OCI-LY7 (cell line): Measurements from ENCODE around the gene F2RL2. TPM values are rescaled to one million over a fixed set of nuclear protein-coding genes. Genes with fewer than 3 reads are reported as not detected.

Experiments used
- BruUV-seq: library from RNA; stranded (reverse); fragments of 400-500 nt; replicated peaks from 2 replicates; lab custom pipeline; 2021; lab: Mats Ljungman, UMichigan
- CTCF ChIA-PET: fragments of 300-600 bp; sonication (Branson Sonifier 250); formaldehyde crosslinking; loops from one replicate; lab custom pipeline; 2022; ENCODE audit warnings: antibody characterized with exemption; ENCODE audit not compliant: unreplicated experiment; lab: Charles Lee
- POLR2A ChIA-PET: fragments of 300-600 bp; sonication (Branson Sonifier 250); formaldehyde crosslinking; loops from one replicate; lab custom pipeline; 2022; ENCODE audit warnings: antibody characterized with exemption; lab: Charles Lee
- DNase-seq: peaks from one replicate; pipeline ENCODE4 v3.0.0-alpha.2; 2015; ENCODE audit warnings: low spot score
- H2AFZ ChIP-seq: fragments of 200-600 bp; sonication (generic), shearing (Covaris generic); 2 replicates; pipeline ENCODE4 v1.6.1; 2014; ENCODE audit warnings: mild to moderate bottlenecking, antibody characterized with exemption, low read length, moderate library complexity
- H3K27ac ChIP-seq: fragments of 200-600 bp; sonication (generic); 2 replicates; pipeline ENCODE4 v1.5.1; 2014; ENCODE audit warnings: mixed run types, low read depth, mild to moderate bottlenecking, moderate library complexity, low read length, inconsistent platforms; ENCODE audit not compliant: poor library complexity, severe bottlenecking
- H3K36me3 ChIP-seq: fragments of 200-600 bp; sonication (generic); 2 replicates; pipeline ENCODE4 v1.6.1; 2014; ENCODE audit warnings: mild to moderate bottlenecking, antibody characterized with exemption, low read length, moderate library complexity, mixed read lengths; ENCODE audit not compliant: insufficient read depth
- H3K4me1 ChIP-seq: fragments of 200-600 bp; sonication (generic); 2 replicates; pipeline ENCODE4 v1.5.1; 2014; ENCODE audit warnings: mild to moderate bottlenecking, low read length; ENCODE audit not compliant: insufficient read depth, poor library complexity, severe bottlenecking
- H3K4me2 ChIP-seq: fragments of 200-600 bp; sonication (generic); 2 replicates; pipeline ENCODE4 v1.6.1; 2014; ENCODE audit warnings: mild to moderate bottlenecking, low read length
- H3K4me3 ChIP-seq: fragments of 200-600 bp; sonication (generic); 2 replicates; pipeline ENCODE4 v1.5.1; 2014; ENCODE audit warnings: mild to moderate bottlenecking, low read depth, low read length; ENCODE audit not compliant: poor library complexity, severe bottlenecking
- H3K79me2 ChIP-seq: fragments of 200-600 bp; sonication (generic); 2 replicates; pipeline ENCODE4 v1.6.1; 2016; ENCODE audit warnings: low read depth, mild to moderate bottlenecking, low read length, moderate library complexity, mixed read lengths; ENCODE audit not compliant: insufficient read depth
- H3K9me2 ChIP-seq: fragments of 200-600 bp; sonication (generic); 2 replicates; pipeline ENCODE4 v1.6.1; 2016; ENCODE audit warnings: mild to moderate bottlenecking, low read length, mixed read lengths; ENCODE audit not compliant: insufficient read depth
- H3K9me3 ChIP-seq: fragments of 200-600 bp; sonication (generic); 2 replicates; pipeline ENCODE4 v1.6.1; 2014; ENCODE audit warnings: mild to moderate bottlenecking, mixed run types, low read length, mixed read lengths
- H4K20me1 ChIP-seq: fragments of 200-600 bp; sonication (generic); 2 replicates; pipeline ENCODE4 v1.6.1; 2014; ENCODE audit warnings: mild to moderate bottlenecking, antibody characterized with exemption, low read length, moderate library complexity, mixed read lengths; ENCODE audit not compliant: insufficient read depth
- CTCF ChIP-seq: fragments of 200-600 bp; sonication (generic); conservative IDR thresholded peaks from 2 replicates; pipeline ENCODE4 v1.5.1; 2014; ENCODE audit warnings: mild to moderate bottlenecking, antibody characterized with exemption, low read length, moderate library complexity, mixed read lengths
- EZH2phosphoT487 ChIP-seq: fragments of 200-600 bp; sonication (generic); IDR thresholded peaks from 2 replicates; pipeline ENCODE4 v1.6.1; 2018; ENCODE audit warnings: low read depth, borderline replicate concordance, mild to moderate bottlenecking, mixed run types, antibody characterized with exemption, low read length, moderate library complexity, mixed read lengths
- intact Hi-C: fragments of 100-400 bp; cut with micrococcal nuclease; formaldehyde crosslinking; loops from one replicate; pipeline ENCODE4 v1.10.0; 2022; ENCODE audit not compliant: unreplicated experiment
- total RNA-seq, 2 experiments: library from RNA; depleted of rRNA in 1 of 2; stranded (reverse); fragments of >200 nt in 1 of 2; shearing (Covaris generic) in 1 of 2; gene quantifications; 2 replicates each; pipeline ENCODE4 v1.2.3, GENCODE V29; 2014 to 2022

The F2RL2 gene
- total RNA-seq, 2 experiments from 2014 or later, result not detected

- peak overlapping the region; percentile 36 for H3K4me2 ChIP-seq
Observed at GRCh38 chr5:76582230-76583162, 40.7 kb downstream of the F2RL2 start.

GRCh38 chr5:76580981-76581380 is 42.2 kb downstream of the F2RL2 start:
- H3K4me3 ChIP-seq, result no peak overlapping the region
- TF ChIP-seq CTCF, result no peak
- no peak for TF ChIP-seq EZH2phosphoT487
- no peaks in the 10 kb centered on the region for H4K20me1 ChIP-seq
- no peak for DNase-seq
- H3K4me2 ChIP-seq, result no peak overlapping the region
- no peaks in the 10 kb centered on the region for H3K79me2 ChIP-seq
- H3K27ac ChIP-seq, result no peak overlapping the region
- H3K4me1 ChIP-seq, result peaks cover 16% of the 10 kb centered on the region
- no peaks in the 10 kb centered on the region for H3K9me3 ChIP-seq
- no TSS peak for BruUV-seq
- H3K36me3 ChIP-seq, result 0 out of 2 replicates have a peak, but pooled peaks cover 7% of the 10 kb centered on the region
- intact Hi-C loops, result loop anchor here (5.0 kb wide), 1 partner anchor 1344 kb away; the partner anchor contains the start of gene ANKRD31
- no peaks in the 10 kb centered on the region for H3K9me2 ChIP-seq
- H2AFZ ChIP-seq, result no peak overlapping the region
- ChIA-PET CTCF (no interaction called here), POLR2A (interaction anchor here (0.8 to 0.9 kb wide), 2 partner anchors 169 to 276 kb away, joined by 3 read pairs; no protein-coding TSS in a partner anchor)

More at GRCh38 chr5:76582230-76583162, 40.7 kb downstream of the F2RL2 start:
- no peaks in the 10 kb centered on the region for H3K9me3 ChIP-seq
- ChIA-PET POLR2A (interaction anchor here (0.6 to 2.3 kb wide), 15 partner anchors 11 to 329 kb away, joined by 3 to 7 read pairs (median 4); partner anchors contain the start of gene IQGAP2), CTCF (interaction anchor here (0.9 to 1.8 kb wide), 3 partner anchors 35 to 233 kb away, joined by 3 to 6 read pairs (median 5); partner anchors contain the start of gene IQGAP2)
- H2AFZ ChIP-seq, result no peak overlapping the region; the same call in 1 of the 2 replicates
- no peaks in the 10 kb centered on the region for H3K9me2 ChIP-seq
- H3K36me3 ChIP-seq, result 0 out of 2 replicates have a peak, but pooled peaks cover 7% of the 10 kb centered on the region
- no TSS peak for BruUV-seq
- peaks cover 16% of the 10 kb centered on the region for H3K4me1 ChIP-seq
- H3K4me3 ChIP-seq, result no peak overlapping the region
- DNase-seq, result peak; percentile 52
- peak overlapping the region; percentile 6 for H3K27ac ChIP-seq
- intact Hi-C loops, result loop anchor here (1.0 to 5.0 kb wide), 3 partner anchors 178 to 1345 kb away; partner anchors contain the start of gene ANKRD31
- no peak for TF ChIP-seq EZH2phosphoT487
- TF ChIP-seq CTCF, result no peak
- no peaks in the 10 kb centered on the region for H3K79me2 ChIP-seq
- H4K20me1 ChIP-seq, result no peaks in the 10 kb centered on the region
